ENCODE data around the gene NOL9. TPM values are rescaled to one million over a fixed set of nuclear protein-coding genes. Genes with fewer than 3 reads are reported as not detected.
A peak's percentile ranks its signal among the peaks of the same experiment; 100 is the strongest.

NOL9 gene
- total RNA-seq, 1 donor from 2014 or later: 34.5 TPM

- DNase-seq: no peak
- TF ChIP-seq CTCF (IDR thresholded peaks at IDR 0.05; ENCODE audit: partially characterized antibody, unreplicated experiment): no peak
- no peaks in the 10 kb centered on the region for H3K9me3 Mint-ChIP-seq (ENCODE audit: unreplicated experiment)
- H3K27me3 Mint-ChIP-seq (ENCODE audit: unreplicated experiment): peaks cover 2% of the 10 kb centered on the region
- no peak overlapping the region for H3K27ac Mint-ChIP-seq (ENCODE audit: unreplicated experiment)
- no peaks in the 10 kb centered on the region for H3K36me3 Mint-ChIP-seq (ENCODE audit: unreplicated experiment)
- H3K4me1 Mint-ChIP-seq (ENCODE audit: low read depth, unreplicated experiment): peaks cover 20% of the 10 kb centered on the region
- peak overlapping the region; percentile 36 for H3K4me3 Mint-ChIP-seq (ENCODE audit: unreplicated experiment)
Measured at GRCh38 chr1:6519491-6519934, 34.8 kb downstream of the NOL9 start.

GRCh38 chr1:6517435-6517851 is 36.9 kb downstream of the NOL9 start:
- no peak for DNase-seq
- H3K4me1 Mint-ChIP-seq (ENCODE audit: low read depth, unreplicated experiment): peaks cover 20% of the 10 kb centered on the region
- H3K36me3 Mint-ChIP-seq (ENCODE audit: unreplicated experiment): no peaks in the 10 kb centered on the region
- peaks cover 2% of the 10 kb centered on the region for H3K27me3 Mint-ChIP-seq (ENCODE audit: unreplicated experiment)
- TF ChIP-seq CTCF (IDR thresholded peaks at IDR 0.05; ENCODE audit: partially characterized antibody, unreplicated experiment): no peak
- H3K27ac Mint-ChIP-seq (ENCODE audit: unreplicated experiment): peak overlapping the region; percentile 38
- H3K9me3 Mint-ChIP-seq (ENCODE audit: unreplicated experiment): no peaks in the 10 kb centered on the region
- no peak overlapping the region for H3K4me3 Mint-ChIP-seq (ENCODE audit: unreplicated experiment)

- Mint-ChIP-seq H3K27ac (ENCODE audit: unreplicated experiment) (no peak overlapping the region), H3K4me3 (ENCODE audit: unreplicated experiment) (no peak overlapping the region), H3K27me3 (ENCODE audit: unreplicated experiment) (peaks cover 2% of the 10 kb centered on the region), H3K4me1 (ENCODE audit: low read depth, unreplicated experiment) (peaks cover 18% of the 10 kb centered on the region), H3K36me3 (ENCODE audit: unreplicated experiment) (no peaks in the 10 kb centered on the region), H3K9me3 (ENCODE audit: unreplicated experiment) (peaks cover 2% of the 10 kb centered on the region)
- DNase-seq: no peak
- TF ChIP-seq CTCF (IDR thresholded peaks at IDR 0.05; ENCODE audit: partially characterized antibody, unreplicated experiment): no peak
Measured at GRCh38 chr1:6515771-6516170, 38.5 kb downstream of the NOL9 start.

GRCh38 chr1:6513320-6513801 is 41.0 kb downstream of the NOL9 start:
- Mint-ChIP-seq H3K9me3 (ENCODE audit: unreplicated experiment) (peaks cover 3% of the 10 kb centered on the region), H3K4me1 (ENCODE audit: low read depth, unreplicated experiment) (peaks cover 5% of the 10 kb centered on the region), H3K36me3 (ENCODE audit: unreplicated experiment) (no peaks in the 10 kb centered on the region), H3K4me3 (ENCODE audit: unreplicated experiment) (no peak overlapping the region), H3K27ac (ENCODE audit: unreplicated experiment) (no peak overlapping the region), H3K27me3 (ENCODE audit: unreplicated experiment) (no peaks in the 10 kb centered on the region)
- DNase-seq: no peak
- TF ChIP-seq CTCF (IDR thresholded peaks at IDR 0.05; ENCODE audit: partially characterized antibody, unreplicated experiment): no peak

GRCh38 chr1:6512908-6513280 is 41.4 kb downstream of the NOL9 start:
- H3K27ac Mint-ChIP-seq (ENCODE audit: unreplicated experiment): no peak overlapping the region
- no peaks in the 10 kb centered on the region for H3K27me3 Mint-ChIP-seq (ENCODE audit: unreplicated experiment)
- no peak overlapping the region for H3K4me3 Mint-ChIP-seq (ENCODE audit: unreplicated experiment)
- H3K4me1 Mint-ChIP-seq (ENCODE audit: low read depth, unreplicated experiment): peaks cover 5% of the 10 kb centered on the region
- no peaks in the 10 kb centered on the region for H3K36me3 Mint-ChIP-seq (ENCODE audit: unreplicated experiment)
- peaks cover 3% of the 10 kb centered on the region for H3K9me3 Mint-ChIP-seq (ENCODE audit: unreplicated experiment)
- TF ChIP-seq CTCF (IDR thresholded peaks at IDR 0.05; ENCODE audit: partially characterized antibody, unreplicated experiment): no peak
- DNase-seq: no peak

Data from glutamatergic neuron (in vitro differentiated cells).